ENCODE results near the gene ACO2. TPM values are rescaled to one million over a fixed set of nuclear protein-coding genes. Genes with fewer than 3 reads are reported as not detected.
A peak's percentile ranks its signal among the peaks of the same experiment; 100 is the strongest.

Gene ACO2
- total and polyA plus RNA-seq, 2 of the 13 experiments (the other 11 are each of a cell fraction or from before 2014, with no cell fraction given) = 19.2 to 45.6 TPM

DNA sequence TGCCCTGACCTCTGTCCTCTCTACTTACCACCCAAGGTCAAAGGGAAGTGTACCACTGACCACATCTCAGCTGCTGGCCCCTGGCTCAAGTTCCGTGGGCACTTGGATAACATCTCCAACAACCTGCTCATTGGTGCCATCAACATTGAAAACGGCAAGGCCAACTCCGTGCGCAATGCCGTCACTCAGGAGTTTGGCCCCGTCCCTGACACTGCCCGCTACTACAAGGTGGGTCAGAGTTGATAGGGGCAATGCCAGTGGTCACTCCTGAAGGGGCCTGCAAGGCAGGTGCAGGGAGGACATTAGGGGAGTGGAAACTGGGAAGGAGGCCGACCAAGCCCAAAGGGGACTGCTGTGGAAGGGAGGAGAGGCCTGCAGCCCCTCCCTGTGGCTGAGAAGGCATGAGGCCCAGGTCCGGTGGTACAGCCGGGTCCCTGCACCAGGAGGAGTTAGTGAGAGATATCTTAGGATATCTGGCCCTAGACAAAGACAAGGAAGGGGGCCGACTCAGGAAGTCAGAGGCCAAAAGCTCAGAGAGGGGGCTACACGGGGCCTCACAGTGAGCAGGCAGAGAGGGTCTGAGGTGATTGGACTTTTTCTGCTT is 57.4 kb downstream of the ACO2 start (continued):
- TF ChIP-seq, protein P1, sequence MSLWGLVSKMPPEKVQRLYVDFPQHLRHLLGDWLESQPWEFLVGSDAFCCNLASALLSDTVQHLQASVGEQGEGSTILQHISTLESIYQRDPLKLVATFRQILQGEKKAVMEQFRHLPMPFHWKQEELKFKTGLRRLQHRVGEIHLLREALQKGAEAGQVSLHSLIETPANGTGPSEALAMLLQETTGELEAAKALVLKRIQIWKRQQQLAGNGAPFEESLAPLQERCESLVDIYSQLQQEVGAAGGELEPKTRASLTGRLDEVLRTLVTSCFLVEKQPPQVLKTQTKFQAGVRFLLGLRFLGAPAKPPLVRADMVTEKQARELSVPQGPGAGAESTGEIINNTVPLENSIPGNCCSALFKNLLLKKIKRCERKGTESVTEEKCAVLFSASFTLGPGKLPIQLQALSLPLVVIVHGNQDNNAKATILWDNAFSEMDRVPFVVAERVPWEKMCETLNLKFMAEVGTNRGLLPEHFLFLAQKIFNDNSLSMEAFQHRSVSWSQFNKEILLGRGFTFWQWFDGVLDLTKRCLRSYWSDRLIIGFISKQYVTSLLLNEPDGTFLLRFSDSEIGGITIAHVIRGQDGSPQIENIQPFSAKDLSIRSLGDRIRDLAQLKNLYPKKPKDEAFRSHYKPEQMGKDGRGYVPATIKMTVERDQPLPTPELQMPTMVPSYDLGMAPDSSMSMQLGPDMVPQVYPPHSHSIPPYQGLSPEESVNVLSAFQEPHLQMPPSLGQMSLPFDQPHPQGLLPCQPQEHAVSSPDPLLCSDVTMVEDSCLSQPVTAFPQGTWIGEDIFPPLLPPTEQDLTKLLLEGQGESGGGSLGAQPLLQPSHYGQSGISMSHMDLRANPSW (CRISPR knock-in tag; IDR thresholded peaks at IDR 0.05; ENCODE audit: borderline replicate concordance) = no peak
- TF ChIP-seq ZNF687 (CRISPR knock-in tag; IDR thresholded peaks at IDR 0.05) (peak; percentile 28), ZNF101 (CRISPR knock-in tag; IDR thresholded peaks at IDR 0.05; ENCODE audit: borderline replicate concordance, low read depth) (no peak), AHR (CRISPR knock-in tag; IDR thresholded peaks at IDR 0.05) (no peak), RBM22 (optimal IDR thresholded peaks at IDR 0.05; ENCODE audit: low read length) (peak; percentile 39), POLR2AphosphoS2 (IDR thresholded peaks at IDR 0.05; ENCODE audit: low read depth, low read length) (peak; percentile 57; the same call in 1 of the 2 replicates), POLR2G (IDR thresholded peaks at IDR 0.05; ENCODE audit: low read depth, low read length) (peak; percentile 60), ZNF782 (CRISPR knock-in tag; IDR thresholded peaks at IDR 0.05; ENCODE audit: borderline replicate concordance) (no peak)

All from HepG2 (cell line).